Peyer's patch (tissue), 4 donors: ENCODE results near the gene GCKR.

ENCODE experiments used
- CTCF ChIP-seq, 6 experiments: fragments of 450-650 bp in 4 of 6; fragments of 200-600 bp in 2 of 6; sonication (generic) in 1 of 6; IDR thresholded peaks; one replicate each; pipeline ENCODE4 v1.5.1; 2017 to 2019; ENCODE audit warnings: antibody characterized with exemption in 6 of 6, mild to moderate bottlenecking in 3 of 6, moderate library complexity in 1 of 6
- POLR2A ChIP-seq, 2 donors: fragments of 450-650 bp; IDR thresholded peaks; one replicate each; pipeline ENCODE4 v1.5.1; 2017; ENCODE audit warnings: antibody characterized with exemption in 2 of 2, mild to moderate bottlenecking in 2 of 2, moderate library complexity in 2 of 2

DNA sequence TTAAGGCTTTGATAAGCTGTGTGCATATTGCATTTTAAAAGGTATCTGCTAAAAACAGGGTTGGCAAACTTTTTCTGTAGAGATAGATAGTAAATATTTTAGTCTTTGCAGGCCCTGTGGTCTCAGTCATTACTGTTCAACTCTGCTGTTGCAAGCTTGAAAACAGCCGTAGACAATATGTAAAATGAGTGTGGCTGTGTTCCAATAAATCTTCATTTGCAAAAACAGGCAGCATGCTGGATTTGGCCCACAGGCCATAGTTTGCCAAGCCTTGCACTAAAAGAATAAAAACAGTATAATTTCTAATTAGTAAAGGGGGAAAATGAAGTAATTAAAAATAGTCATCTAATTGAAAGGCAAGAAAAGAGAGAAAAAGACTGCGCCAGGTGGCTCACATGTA lies 35.3 kb downstream of the GCKR start:
- TF ChIP-seq POLR2A (IDR thresholded peaks at IDR 0.05) (no peak), CTCF (IDR thresholded peaks at IDR 0.05) (no peak)
